ENCODE results near the gene GPR107.

The GPR107 gene

GRCh38 chr9:130058887-130059286 lies 5.2 kb downstream of the GPR107 start:
- no peak for DNase-seq (ENCODE audit: low read depth)
- no peak overlapping the region for H3K4me3 ChIP-seq (ENCODE audit: low read length)
- TF ChIP-seq CTCF (conservative IDR thresholded peaks at IDR 0.05; ENCODE audit: low read length) = no peak

- no peak for TF ChIP-seq CTCF (conservative IDR thresholded peaks at IDR 0.05; ENCODE audit: low read length)
- no peak for DNase-seq (ENCODE audit: low read depth)
- no peak overlapping the region for H3K4me3 ChIP-seq (ENCODE audit: low read length)
Measured at GRCh38 chr9:130060296-130060695, 6.6 kb downstream of the GPR107 start.

GRCh38 chr9:130062750-130063149 lies 9.0 kb downstream of the GPR107 start:
- TF ChIP-seq CTCF (conservative IDR thresholded peaks at IDR 0.05; ENCODE audit: low read length) = no peak
- DNase-seq (ENCODE audit: low read depth) = no peak
- no peak overlapping the region for H3K4me3 ChIP-seq (ENCODE audit: low read length)

- no peak overlapping the region for H3K4me3 ChIP-seq (ENCODE audit: low read length)
- TF ChIP-seq CTCF (conservative IDR thresholded peaks at IDR 0.05; ENCODE audit: low read length) = no peak
- DNase-seq (ENCODE audit: low read depth) = no peak
Measured at GRCh38 chr9:130064621-130065020, 10.9 kb downstream of the GPR107 start.

GRCh38 chr9:130069048-130069447 lies 15.3 kb downstream of the GPR107 start:
- DNase-seq (ENCODE audit: low read depth) = no peak
- no peak overlapping the region for H3K4me3 ChIP-seq (ENCODE audit: low read length)
- no peak for TF ChIP-seq CTCF (conservative IDR thresholded peaks at IDR 0.05; ENCODE audit: low read length)

GRCh38 chr9:130072515-130073235 lies 19.0 kb downstream of the GPR107 start:
- no peak for DNase-seq (ENCODE audit: low read depth)
- TF ChIP-seq CTCF (conservative IDR thresholded peaks at IDR 0.05; ENCODE audit: low read length) = no peak
- no peak overlapping the region for H3K4me3 ChIP-seq (ENCODE audit: low read length)

GRCh38 chr9:130073373-130073772 lies 19.7 kb downstream of the GPR107 start:
- no peak for TF ChIP-seq CTCF (conservative IDR thresholded peaks at IDR 0.05; ENCODE audit: low read length)
- no peak overlapping the region for H3K4me3 ChIP-seq (ENCODE audit: low read length)
- DNase-seq (ENCODE audit: low read depth) = peak; percentile 33
